KMS-11 (cell line): Measurements from ENCODE around the gene PPARGC1A.

Source experiments
- H2AFZ ChIP-seq: fragments of 200-600 bp; sonication (generic); 2 replicates; pipeline ENCODE4 v1.6.1; 2016; ENCODE audit warnings: antibody characterized with exemption, mixed run types, low read depth
- H3K27ac ChIP-seq: fragments of 200-600 bp; sonication (generic); 2 replicates; pipeline ENCODE4 v1.6.1; 2016; ENCODE audit warnings: mild to moderate bottlenecking, mixed run types
- H3K27me3 ChIP-seq: fragments of 200-600 bp; sonication (generic); 2 replicates; pipeline ENCODE4 v1.6.1; 2017; ENCODE audit warnings: mild to moderate bottlenecking, low read depth, mixed run types, moderate library complexity; ENCODE audit not compliant: insufficient read depth
- H3K36me3 ChIP-seq: fragments of 200-600 bp; sonication (generic); 2 replicates; pipeline ENCODE4 v1.6.1; 2017; ENCODE audit warnings: mild to moderate bottlenecking, mixed run types; ENCODE audit not compliant: insufficient read depth
- H3K4me1 ChIP-seq: fragments of 200-600 bp; sonication (generic); 2 replicates; pipeline ENCODE4 v1.6.1; 2016; ENCODE audit warnings: mild to moderate bottlenecking, low read depth, mixed run types; ENCODE audit not compliant: poor library complexity, severe bottlenecking
- H3K4me2 ChIP-seq: fragments of 200-600 bp; sonication (generic); 2 replicates; pipeline ENCODE4 v1.7.0; 2016; ENCODE audit warnings: mild to moderate bottlenecking, mixed run types
- H3K4me3 ChIP-seq: fragments of 200-600 bp; sonication (generic); IDR thresholded peaks from 2 replicates; pipeline ENCODE4 v1.6.1; 2017; ENCODE audit warnings: low read depth, low read length, mixed read lengths; ENCODE audit not compliant: insufficient read depth
- H3K79me2 ChIP-seq: fragments of 200-600 bp; sonication (generic); 2 replicates; pipeline ENCODE4 v1.6.1; 2016; ENCODE audit warnings: low read depth, mixed run types; ENCODE audit not compliant: insufficient read depth
- H3K9ac ChIP-seq: fragments of 200-600 bp; sonication (generic); 2 replicates; pipeline ENCODE4 v1.6.1; 2016; ENCODE audit warnings: mild to moderate bottlenecking, mixed run types
- H4K20me1 ChIP-seq: fragments of 200-600 bp; sonication (generic); 2 replicates; pipeline ENCODE4 v1.6.1; 2016; ENCODE audit warnings: mild to moderate bottlenecking, mixed run types; ENCODE audit not compliant: insufficient read depth
- CTCF ChIP-seq: fragments of 200-600 bp; sonication (generic); conservative IDR thresholded peaks from 2 replicates; pipeline ENCODE4 v1.6.1; 2017; ENCODE audit warnings: low read depth, mild to moderate bottlenecking, antibody characterized with exemption, low read length, moderate library complexity, mixed read lengths

The PPARGC1A gene

GRCh38 chr4:23923141-23923540 is 33.3 kb upstream of the PPARGC1A start:
- Histone ChIP-seq H3K27ac (no peak overlapping the region), H3K4me3 (no peak overlapping the region), H3K36me3 (no peaks in the 10 kb centered on the region), H3K4me1 (no peaks in the 10 kb centered on the region), H3K27me3 (no peaks in the 10 kb centered on the region), H3K9ac (no peak overlapping the region), H4K20me1 (no peaks in the 10 kb centered on the region), H2AFZ (no peak overlapping the region), H3K4me2 (no peak overlapping the region), H3K79me2 (no peaks in the 10 kb centered on the region)
- TF ChIP-seq CTCF = no peak

GRCh38 chr4:23922541-23923111 is 32.8 kb upstream of the PPARGC1A start:
- no peaks in the 10 kb centered on the region for H3K36me3 ChIP-seq
- H3K27me3 ChIP-seq = no peaks in the 10 kb centered on the region
- H3K27ac ChIP-seq = no peak overlapping the region
- no peaks in the 10 kb centered on the region for H4K20me1 ChIP-seq
- no peaks in the 10 kb centered on the region for H3K4me1 ChIP-seq
- no peak for TF ChIP-seq CTCF
- H2AFZ ChIP-seq = no peak overlapping the region
- H3K4me2 ChIP-seq = no peak overlapping the region
- no peaks in the 10 kb centered on the region for H3K79me2 ChIP-seq
- no peak overlapping the region for H3K9ac ChIP-seq
- no peak overlapping the region for H3K4me3 ChIP-seq

GRCh38 chr4:23922013-23922412 is 32.2 kb upstream of the PPARGC1A start:
- Histone ChIP-seq H3K79me2 (no peaks in the 10 kb centered on the region), H3K27ac (no peak overlapping the region), H3K4me1 (no peaks in the 10 kb centered on the region), H2AFZ (no peak overlapping the region), H3K9ac (no peak overlapping the region), H3K4me3 (no peak overlapping the region), H3K36me3 (no peaks in the 10 kb centered on the region), H3K27me3 (no peaks in the 10 kb centered on the region), H4K20me1 (no peaks in the 10 kb centered on the region), H3K4me2 (no peak overlapping the region)
- TF ChIP-seq CTCF = no peak

GRCh38 chr4:23921447-23921845 is 31.6 kb upstream of the PPARGC1A start:
- Histone ChIP-seq H3K4me1 (no peaks in the 10 kb centered on the region), H3K4me3 (no peak overlapping the region), H3K79me2 (no peaks in the 10 kb centered on the region), H4K20me1 (no peaks in the 10 kb centered on the region), H3K27ac (no peak overlapping the region), H2AFZ (no peak overlapping the region), H3K9ac (no peak overlapping the region), H3K4me2 (no peak overlapping the region), H3K36me3 (no peaks in the 10 kb centered on the region), H3K27me3 (no peaks in the 10 kb centered on the region)
- no peak for TF ChIP-seq CTCF
